Muscle layer of colon (tissue), 2 donors: ENCODE data around the gene CPTP.
A peak's percentile ranks its signal among the peaks of the same experiment; 100 is the strongest.

Source experiments
- H3K27ac ChIP-seq: one replicate; pipeline ENCODE4 v1.7.0; 2013; ENCODE audit warnings: low read depth, mild to moderate bottlenecking, low read length, moderate library complexity
- H3K27me3 ChIP-seq, 2 donors: one replicate each; pipeline ENCODE4 v1.7.0; 2013; ENCODE audit warnings: low read length in 2 of 2, mild to moderate bottlenecking in 2 of 2; ENCODE audit not compliant: insufficient read depth in 2 of 2, control insufficient read depth in 1 of 2
- H3K36me3 ChIP-seq: one replicate; pipeline ENCODE4 v1.7.0; 2013; ENCODE audit warnings: mild to moderate bottlenecking, low read length; ENCODE audit not compliant: insufficient read depth
- H3K4me1 ChIP-seq: one replicate; pipeline ENCODE4 v1.7.0; 2013; ENCODE audit warnings: mild to moderate bottlenecking, low read length; ENCODE audit not compliant: insufficient read depth
- H3K4me3 ChIP-seq, 2 donors: one replicate each; pipeline ENCODE4 v1.7.0; 2013; ENCODE audit warnings: low read length in 2 of 2, low read depth in 1 of 2, mild to moderate bottlenecking in 1 of 2, moderate library complexity in 1 of 2
- H3K9ac ChIP-seq: one replicate; pipeline ENCODE4 v1.7.0; 2013; ENCODE audit warnings: low read length
- H3K9me3 ChIP-seq: one replicate; pipeline ENCODE4 v1.7.0; 2013; ENCODE audit warnings: mild to moderate bottlenecking, low read length
- donor health status: abdominal sarcoma.
- donor health status: Adenocarcinoma of cecum.

Gene CPTP

GRCh38 chr1:1324524-1325287, at the start of gene CPTP, which contains the start of gene INTS11:
Gene CPTP, plus strand, starts transcription at chr1:1324802. Its CDS starts 2,109 bp downstream, at chr1:1326911.
Gene INTS11, minus strand, starts transcription at chr1:1324660. Its CDS starts 52 bp downstream, at chr1:1324608.
- no peaks in the 10 kb centered on the region for H3K27me3 ChIP-seq
- peaks cover 24% of the 10 kb centered on the region for H3K4me1 ChIP-seq
- H3K4me3 ChIP-seq: peak within 1 kb of the TSS; percentile 77 to 91
- H3K27ac ChIP-seq: peak within 1 kb of the TSS; percentile 88
- H3K9ac ChIP-seq: peak within 1 kb of the TSS; percentile 44
- H3K9me3 ChIP-seq: no peaks in the 10 kb centered on the region
- peaks cover 8% of the 10 kb centered on the region for H3K36me3 ChIP-seq

GRCh38 chr1:1274931-1275431, 49.6 kb upstream of the CPTP start:
- H3K27ac ChIP-seq: peak overlapping the region; percentile 54
- H3K36me3 ChIP-seq: no peaks in the 10 kb centered on the region
- no peaks in the 10 kb centered on the region for H3K9me3 ChIP-seq
- H3K9ac ChIP-seq: no peak overlapping the region
- peaks cover 36% of the 10 kb centered on the region for H3K4me1 ChIP-seq
- H3K27me3 ChIP-seq: no peaks in the 10 kb centered on the region
- H3K4me3 ChIP-seq: peak overlapping the region in 1 of 2 donors; percentile 63

GRCh38 chr1:1275836-1276235, 48.8 kb upstream of the CPTP start:
- H3K9me3 ChIP-seq: no peaks in the 10 kb centered on the region
- H3K27ac ChIP-seq: no peak overlapping the region
- H3K4me3 ChIP-seq: no peak overlapping the region
- no peaks in the 10 kb centered on the region for H3K27me3 ChIP-seq
- H3K4me1 ChIP-seq: peaks cover 27% of the 10 kb centered on the region
- H3K36me3 ChIP-seq: no peaks in the 10 kb centered on the region
- H3K9ac ChIP-seq: no peak overlapping the region

- Histone ChIP-seq H3K9me3 (no peaks in the 10 kb centered on the region), H3K27ac (no peak overlapping the region), H3K36me3 (no peaks in the 10 kb centered on the region), H3K4me1 (peaks cover 7% of the 10 kb centered on the region), H3K4me3 (no peak overlapping the region), H3K9ac (no peak overlapping the region), H3K27me3 (no peaks in the 10 kb centered on the region)
These were observed 46.0 kb upstream of the CPTP start for GRCh38 chr1:1278620-1279019.

- H3K27me3 ChIP-seq: no peaks in the 10 kb centered on the region
- peaks cover 7% of the 10 kb centered on the region for H3K4me1 ChIP-seq
- no peak overlapping the region for H3K27ac ChIP-seq
- no peaks in the 10 kb centered on the region for H3K36me3 ChIP-seq
- no peaks in the 10 kb centered on the region for H3K9me3 ChIP-seq
- no peak overlapping the region for H3K9ac ChIP-seq
- no peak overlapping the region for H3K4me3 ChIP-seq
These were observed 45.6 kb upstream of the CPTP start for GRCh38 chr1:1279028-1279427.

- Histone ChIP-seq H3K27ac (no peak overlapping the region), H3K4me1 (no peaks in the 10 kb centered on the region), H3K4me3 (no peak overlapping the region), H3K9me3 (no peaks in the 10 kb centered on the region), H3K27me3 (peaks cover 0 to 14% of the 10 kb centered on the region in 2 donors), H3K36me3 (no peaks in the 10 kb centered on the region), H3K9ac (no peak overlapping the region)
These were observed 43.7 kb upstream of the CPTP start for GRCh38 chr1:1280782-1281481.

- no peaks in the 10 kb centered on the region for H3K36me3 ChIP-seq
- no peaks in the 10 kb centered on the region for H3K9me3 ChIP-seq
- H3K4me1 ChIP-seq: no peaks in the 10 kb centered on the region
- H3K4me3 ChIP-seq: no peak overlapping the region
- H3K27ac ChIP-seq: no peak overlapping the region
- peaks cover 0 to 22% of the 10 kb centered on the region in 2 donors for H3K27me3 ChIP-seq
- H3K9ac ChIP-seq: no peak overlapping the region
These were observed 42.9 kb upstream of the CPTP start for GRCh38 chr1:1281533-1282321.

- no peaks in the 10 kb centered on the region for H3K36me3 ChIP-seq
- peaks cover 0 to 32% of the 10 kb centered on the region in 2 donors for H3K27me3 ChIP-seq
- no peaks in the 10 kb centered on the region for H3K4me1 ChIP-seq
- no peak overlapping the region for H3K4me3 ChIP-seq
- H3K9me3 ChIP-seq: no peaks in the 10 kb centered on the region
- no peak overlapping the region for H3K9ac ChIP-seq
- no peak overlapping the region for H3K27ac ChIP-seq
These were observed 41.6 kb upstream of the CPTP start for GRCh38 chr1:1282998-1283397.

- no peaks in the 10 kb centered on the region for H3K4me1 ChIP-seq
- H3K27me3 ChIP-seq: peaks cover 0 to 32% of the 10 kb centered on the region in 2 donors
- no peak overlapping the region for H3K9ac ChIP-seq
- H3K4me3 ChIP-seq: no peak overlapping the region
- no peak overlapping the region for H3K27ac ChIP-seq
- H3K36me3 ChIP-seq: no peaks in the 10 kb centered on the region
- H3K9me3 ChIP-seq: no peaks in the 10 kb centered on the region
These were observed 40.8 kb upstream of the CPTP start for GRCh38 chr1:1283821-1284220.

- Histone ChIP-seq H3K36me3 (no peaks in the 10 kb centered on the region), H3K9me3 (no peaks in the 10 kb centered on the region), H3K4me1 (no peaks in the 10 kb centered on the region), H3K27ac (no peak overlapping the region), H3K27me3 (peaks cover 0 to 32% of the 10 kb centered on the region in 2 donors), H3K9ac (no peak overlapping the region), H3K4me3 (no peak overlapping the region)
These were observed 40.1 kb upstream of the CPTP start for GRCh38 chr1:1284221-1285101.
